Ishikawa (cell line): ENCODE measurements around the gene FAM209A.
"Not testable (repeated sequence)": the region's sequence is repeated elsewhere in the genome, so short reads cannot be mapped to it uniquely, and the experiment has no call there.

Experiments
- CEBPB ChIP-seq: IDR thresholded peaks from 2 replicates; pipeline ENCODE4 v1.6.1; 2012
- CREB1 ChIP-seq: IDR thresholded peaks from 2 replicates; pipeline ENCODE4 v1.6.1; 2012; ENCODE audit warnings: low read depth
- EGR1 ChIP-seq: IDR thresholded peaks from 2 replicates; pipeline ENCODE4 v1.6.1; 2012
- EP300 ChIP-seq: IDR thresholded peaks from 2 replicates; pipeline ENCODE4 v1.6.1; 2012; ENCODE audit warnings: borderline replicate concordance
- FOXM1 ChIP-seq: IDR thresholded peaks from 2 replicates; pipeline ENCODE4 v1.6.1; 2012; ENCODE audit warnings: low read depth, borderline replicate concordance
- NFIC ChIP-seq: IDR thresholded peaks from 2 replicates; pipeline ENCODE4 v1.6.1; 2012
- RAD21 ChIP-seq: IDR thresholded peaks from 2 replicates; pipeline ENCODE4 v1.6.1; 2012; ENCODE audit warnings: low read depth
- REST ChIP-seq: IDR thresholded peaks from 2 replicates; pipeline ENCODE4 v1.6.1; 2012; ENCODE audit warnings: low read depth, mild to moderate bottlenecking
- TAF1 ChIP-seq: IDR thresholded peaks from 2 replicates; pipeline ENCODE4 v1.6.1; 2012; ENCODE audit warnings: low read depth, mild to moderate bottlenecking
- TCF12 ChIP-seq: IDR thresholded peaks from 2 replicates; pipeline ENCODE4 v1.6.1; 2012; ENCODE audit warnings: low read depth
- TEAD4 ChIP-seq: IDR thresholded peaks from 2 replicates; pipeline ENCODE4 v1.6.1; 2012
- YY1 ChIP-seq: IDR thresholded peaks from 2 replicates; pipeline ENCODE4 v1.6.1; 2012; ENCODE audit warnings: low read depth
- ZBTB7A ChIP-seq: IDR thresholded peaks from 2 replicates; pipeline ENCODE4 v1.6.1; 2012; ENCODE audit warnings: low read depth
- TF ChIP-seq, protein P1 (sequence below): IDR thresholded peaks from 2 replicates; pipeline ENCODE4 v1.6.1; 2012
- TF ChIP-seq, protein P2 (sequence below): IDR thresholded peaks from 2 replicates; pipeline ENCODE4 v1.6.1; 2012

Gene FAM209A, protein sequence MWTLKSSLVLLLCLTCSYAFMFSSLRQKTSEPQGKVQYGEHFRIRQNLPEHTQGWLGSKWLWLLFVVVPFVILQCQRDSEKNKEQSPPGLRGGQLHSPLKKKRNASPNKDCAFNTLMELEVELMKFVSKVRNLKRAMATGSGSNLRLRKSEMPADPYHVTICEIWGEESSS

GRCh38 chr20:56524444-56524843 lies at the start of gene FAM209A:
FAM209A (plus strand) TSS chr20:56524744; CDS start chr20:56524809, 65 bp downstream.
- TF ChIP-seq TAF1, NFIC, EP300: not testable (repeated sequence)

GRCh38 chr20:56483970-56484369 lies 40.6 kb upstream of the FAM209A start:
- TF ChIP-seq TAF1, result no peak
- TF ChIP-seq NFIC, result no peak
- TF ChIP-seq EGR1, result no peak
- TF ChIP-seq EP300, result no peak
- no peak for TF ChIP-seq TEAD4
- no peak for TF ChIP-seq CEBPB
- TF ChIP-seq, protein P1, sequence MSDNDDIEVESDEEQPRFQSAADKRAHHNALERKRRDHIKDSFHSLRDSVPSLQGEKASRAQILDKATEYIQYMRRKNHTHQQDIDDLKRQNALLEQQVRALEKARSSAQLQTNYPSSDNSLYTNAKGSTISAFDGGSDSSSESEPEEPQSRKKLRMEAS, result no peak
- TF ChIP-seq FOXM1, result no peak
- no peak for TF ChIP-seq YY1
- no peak for TF ChIP-seq TCF12
- no peak for TF ChIP-seq CREB1
- TF ChIP-seq, protein P2, sequence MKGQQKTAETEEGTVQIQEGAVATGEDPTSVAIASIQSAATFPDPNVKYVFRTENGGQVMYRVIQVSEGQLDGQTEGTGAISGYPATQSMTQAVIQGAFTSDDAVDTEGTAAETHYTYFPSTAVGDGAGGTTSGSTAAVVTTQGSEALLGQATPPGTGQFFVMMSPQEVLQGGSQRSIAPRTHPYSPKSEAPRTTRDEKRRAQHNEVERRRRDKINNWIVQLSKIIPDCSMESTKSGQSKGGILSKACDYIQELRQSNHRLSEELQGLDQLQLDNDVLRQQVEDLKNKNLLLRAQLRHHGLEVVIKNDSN, result no peak
- TF ChIP-seq ZBTB7A, result no peak
- no peak for TF ChIP-seq RAD21
- no peak for TF ChIP-seq REST

- no peak for TF ChIP-seq CREB1
- TF ChIP-seq, protein P1, result no peak
- TF ChIP-seq RAD21, result no peak
- no peak for TF ChIP-seq TCF12
Measured at GRCh38 chr20:56487216-56487615, 37.3 kb upstream of the FAM209A start.

- TF ChIP-seq NFIC (no peak), REST (no peak), TCF12 (no peak), EGR1 (no peak), EP300 (no peak), YY1 (no peak), TAF1 (no peak), ZBTB7A (no peak), CREB1 (no peak), RAD21 (no peak), TEAD4 (no peak), CEBPB (no peak)
- TF ChIP-seq, protein P2, result no peak
- TF ChIP-seq, protein P1, result no peak
Measured at GRCh38 chr20:56488566-56488965, 36.0 kb upstream of the FAM209A start.

- no peak for TF ChIP-seq CREB1
Measured at GRCh38 chr20:56501116-56501515, 23.4 kb upstream of the FAM209A start.

DNA sequence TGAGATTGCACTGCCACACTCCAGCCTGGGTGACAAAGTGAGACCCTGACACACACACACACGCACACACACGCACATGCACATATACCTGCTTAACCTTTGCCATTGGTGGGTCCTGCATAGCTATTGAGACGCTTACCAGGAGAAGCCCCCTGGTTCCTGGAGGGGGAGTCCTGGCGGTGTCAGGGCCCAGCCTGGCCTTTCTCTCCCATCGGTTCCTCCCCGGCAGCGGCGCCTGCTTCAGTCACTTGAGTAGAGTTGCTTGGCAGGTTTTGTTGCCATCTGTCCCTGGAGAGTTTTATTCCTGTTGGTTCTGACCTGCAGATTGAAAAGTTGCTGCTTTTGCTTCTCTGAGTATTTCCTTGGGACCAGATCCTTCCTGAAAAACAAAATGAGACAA lies 20.6 kb upstream of the FAM209A start:
- TF ChIP-seq YY1 (no peak), TCF12 (no peak), EGR1 (no peak), RAD21 (no peak), CEBPB (no peak), EP300 (no peak), NFIC (no peak), FOXM1 (no peak), REST (no peak)
- TF ChIP-seq, protein P2, result no peak
